Activated naive CD4-positive, alpha-beta T cell treated with anti-CD3 and anti-CD28 coated beads, Interleukin-2, amount 10 ng/mL, durations not matched to agents 5 hours and 36 hours (primary cell): ENCODE results near the gene DYNC1LI1. TPM values are rescaled to one million over a fixed set of nuclear protein-coding genes. Genes with fewer than 3 reads are reported as not detected.

ENCODE experiments used
- microRNA-seq: library from miRNA; unstranded; fragments of <30 nt; microRNA quantifications from one replicate; pipeline ENCODE4 v1.2.0, GENCODE V29; 2022; ENCODE audit warnings: borderline microRNAs expressed, borderline replicate concordance
- total RNA-seq, 2 experiments: library from RNA; stranded (reverse); gene quantifications; one replicate each; pipeline ENCODE4 v1.2.3, GENCODE V29; 2021

DYNC1LI1 gene
- total RNA-seq, result 10 to 100 TPM; 24.3 to 25.7 TPM

GRCh38 chr3:32570421-32571191 is at the start of gene DYNC1LI1:
DYNC1LI1 (minus strand) TSS chr3:32570858; CDS start chr3:32570770, 88 bp downstream.

GRCh38 chr3:32502118-32502945 is 68.3 kb downstream of the DYNC1LI1 start, which contains the start of gene CMTM6:
CMTM6 (minus strand) TSS chr3:32502852; CDS start chr3:32502745, 107 bp downstream.

Small RNA genes lying within 50 kb of the gene (microRNA-seq; reads per million reads assigned to microRNA genes)
- not detected for gene MIR548AY

Other genes with a start within 250 kb of the DYNC1LI1 start
- gene CMTM7, start 179.0 kb downstream of the DYNC1LI1 start, total RNA-seq, result 10 to 100 TPM; 44.8 TPM
- gene CMTM6, start 68.0 kb downstream of the DYNC1LI1 start, total RNA-seq, result 10 to 100 TPM; 47.1 to 47.5 TPM
- 10 to 100 TPM; 52.5 to 53.5 TPM for gene CNOT10, start 114.3 kb upstream of the DYNC1LI1 start, total RNA-seq
- gene TRIM71, start 247.1 kb upstream of the DYNC1LI1 start, total RNA-seq, result not detected